Rectal smooth muscle tissue (tissue), 1 donor: ENCODE data around the gene SPATA22.
"Not testable (repeated sequence)": the region's sequence is repeated elsewhere in the genome, so short reads cannot be mapped to it uniquely, and the experiment has no call there.

Experiments
- H3K27ac ChIP-seq: one replicate; pipeline ENCODE4 v1.7.0; 2013; ENCODE audit warnings: low read depth, low read length, inconsistent platforms
- H3K27me3 ChIP-seq: one replicate; pipeline ENCODE4 v1.7.0; 2013; ENCODE audit warnings: low read length; ENCODE audit not compliant: control insufficient read depth, insufficient read depth
- H3K36me3 ChIP-seq: one replicate; pipeline ENCODE4 v1.7.0; 2013; ENCODE audit warnings: low read length; ENCODE audit not compliant: control insufficient read depth, insufficient read depth
- H3K4me1 ChIP-seq: one replicate; pipeline ENCODE4 v1.7.0; 2013; ENCODE audit warnings: low read length; ENCODE audit not compliant: control insufficient read depth, insufficient read depth
- H3K4me3 ChIP-seq: one replicate; pipeline ENCODE4 v1.7.0; 2013; ENCODE audit warnings: low read length
- H3K9ac ChIP-seq: one replicate; pipeline ENCODE4 v1.7.0; 2013; ENCODE audit warnings: low read length

SPATA22 gene

DNA sequence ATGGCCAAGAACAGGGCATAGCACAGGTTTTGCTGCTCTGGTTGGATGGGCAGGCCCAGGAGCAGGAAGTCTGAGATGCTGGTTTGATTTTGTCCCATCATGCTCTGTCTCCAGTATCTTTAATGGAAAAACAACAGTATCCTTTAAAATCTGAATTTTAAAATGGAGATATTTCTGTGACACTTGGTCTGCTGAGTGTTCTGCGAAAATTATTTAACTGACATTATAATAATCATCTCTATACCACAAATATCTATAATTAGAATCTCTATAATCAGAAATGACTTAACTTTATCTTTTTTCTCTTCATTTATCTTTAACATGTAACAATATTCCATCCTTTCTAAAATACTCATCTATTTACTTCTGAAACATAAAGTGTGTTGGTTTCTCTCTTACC lies 73.3 kb downstream of the SPATA22 start, which contains the start of gene OR1E1:
Gene OR1E1, minus strand, starts transcription at position 101 of the 400 bp plus-strand sequence. Its CDS starts 0 bp downstream, at position 101.
- no peaks in the 10 kb centered on the region for H3K4me1 ChIP-seq
- no peak within 1 kb of the TSS for H3K9ac ChIP-seq
- no peak within 1 kb of the TSS for H3K27ac ChIP-seq
- H3K27me3 ChIP-seq = no peaks in the 10 kb centered on the region
- no peaks in the 10 kb centered on the region for H3K36me3 ChIP-seq
- no peak within 1 kb of the TSS for H3K4me3 ChIP-seq

DNA sequence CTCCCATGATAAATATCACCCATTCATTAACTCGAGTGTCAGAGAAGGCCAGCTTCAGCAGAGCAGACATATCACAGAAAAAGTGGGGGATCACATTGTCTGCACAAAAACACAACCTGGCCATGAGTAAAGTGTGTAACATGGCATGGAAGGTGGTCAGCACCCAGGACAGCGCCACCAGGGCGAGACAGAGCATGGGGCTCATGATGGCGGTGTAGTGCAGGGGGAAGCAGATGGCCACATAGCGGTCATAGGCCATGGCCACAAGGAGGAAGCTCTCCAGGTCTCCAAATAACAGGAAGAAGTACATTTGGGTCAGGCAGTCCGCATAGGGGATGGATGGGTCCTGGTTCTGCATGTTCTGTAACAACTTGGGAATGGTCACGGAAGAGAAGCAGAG lies 73.8 kb downstream of the SPATA22 start:
- H3K4me3 ChIP-seq, H3K27ac ChIP-seq, H3K36me3 ChIP-seq, H3K4me1 ChIP-seq, H3K27me3 ChIP-seq, H3K9ac ChIP-seq: not testable (repeated sequence)
